HG03460 (cell line): ENCODE results near the gene PDZRN3.

Experiments used
- ATAC-seq: cut with Tn5 transposase; IDR thresholded peaks from one replicate; pipeline ENCODE4 v1.9.1; 2021; ENCODE audit not compliant: unreplicated experiment

The PDZRN3 gene

GRCh38 chr3:73432023-73432705, 192.6 kb downstream of the PDZRN3 start:
- ATAC-seq, result no peak

DNA sequence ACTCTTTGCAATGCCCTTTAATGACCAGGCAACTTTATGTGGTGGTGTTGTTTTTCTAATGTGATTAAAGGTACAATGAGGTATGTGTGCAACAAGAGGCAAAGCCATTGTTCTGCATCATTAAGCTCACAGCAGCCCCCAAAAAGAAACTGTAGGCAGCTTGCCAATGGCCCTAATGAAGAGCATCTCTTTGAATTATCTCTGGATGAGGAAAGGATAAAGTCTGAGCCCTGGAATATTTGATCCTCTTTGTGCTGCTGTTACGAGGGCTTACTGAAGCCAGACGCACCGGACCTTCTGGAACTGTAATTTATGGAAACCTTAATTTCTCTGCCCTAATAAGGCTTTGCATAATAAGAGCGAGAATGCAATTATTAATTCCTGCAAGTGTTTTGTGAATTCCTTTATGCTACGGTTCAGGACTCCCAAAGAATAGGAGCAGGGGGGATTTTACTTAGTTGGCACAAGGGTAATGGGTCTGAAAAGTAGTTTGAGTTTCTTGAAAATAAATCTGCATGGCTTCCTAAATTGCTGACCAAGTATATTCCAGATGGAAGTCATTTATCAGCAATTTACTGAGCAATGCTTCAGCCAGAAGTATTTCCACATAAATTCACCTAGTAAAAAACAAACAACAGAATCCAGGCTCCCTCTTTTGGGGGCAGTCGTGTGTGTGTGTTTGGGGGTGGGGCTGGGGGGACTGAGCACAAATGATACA, 193.4 kb downstream of the PDZRN3 start:
- ATAC-seq, result no peak

DNA sequence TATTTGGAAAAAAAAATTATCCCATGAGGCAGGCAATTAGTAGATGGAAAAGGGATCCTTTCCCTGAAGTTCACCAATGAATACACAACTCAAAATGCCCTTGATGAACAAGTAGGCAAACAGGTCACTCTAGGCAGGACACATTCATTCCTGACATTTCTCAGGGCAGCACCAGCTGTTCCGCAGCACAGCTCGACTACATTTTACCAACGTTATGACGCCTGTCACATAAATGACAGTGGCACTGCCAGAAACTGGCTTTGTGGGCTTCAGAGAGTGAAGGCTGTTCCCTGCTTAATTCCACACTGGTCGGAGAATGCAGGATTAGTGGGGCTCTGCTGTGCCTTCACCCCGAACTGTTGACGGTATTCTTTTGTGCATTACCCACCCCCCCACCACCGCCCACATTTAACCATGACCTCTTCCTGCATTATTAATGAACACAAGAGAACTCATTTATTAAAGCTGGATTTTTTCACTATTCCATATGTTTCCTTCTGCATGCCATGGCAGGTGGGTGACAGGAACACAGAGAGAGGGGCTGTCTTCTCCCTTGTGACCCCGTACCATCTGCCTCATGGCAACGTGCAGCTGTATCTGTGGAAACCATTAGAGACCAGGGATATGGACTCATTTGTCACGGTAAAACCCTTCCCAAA, 197.6 kb downstream of the PDZRN3 start:
- ATAC-seq, result no peak

- no peak for ATAC-seq
Measured at GRCh38 chr3:73426606-73427005, 198.1 kb downstream of the PDZRN3 start.

DNA sequence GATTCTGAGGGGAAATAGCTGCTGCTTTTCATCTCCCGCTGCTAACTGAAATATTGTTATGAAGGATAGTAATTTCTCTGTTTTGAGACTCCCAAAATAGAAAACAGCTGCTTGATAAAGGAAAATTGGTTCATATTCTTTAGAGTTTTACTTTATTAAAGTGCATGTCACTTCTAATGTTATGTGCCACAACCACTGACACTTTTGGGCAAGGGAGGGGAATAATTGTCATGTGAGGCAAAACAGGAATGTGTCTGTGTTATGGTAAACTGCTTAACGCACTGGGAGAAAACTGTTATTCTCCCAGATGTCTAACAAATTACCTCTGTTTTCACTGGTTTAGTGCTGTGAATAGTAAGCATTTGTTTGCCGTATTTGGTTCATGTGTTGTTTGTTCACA, 201.6 kb downstream of the PDZRN3 start:
- ATAC-seq, result no peak

DNA sequence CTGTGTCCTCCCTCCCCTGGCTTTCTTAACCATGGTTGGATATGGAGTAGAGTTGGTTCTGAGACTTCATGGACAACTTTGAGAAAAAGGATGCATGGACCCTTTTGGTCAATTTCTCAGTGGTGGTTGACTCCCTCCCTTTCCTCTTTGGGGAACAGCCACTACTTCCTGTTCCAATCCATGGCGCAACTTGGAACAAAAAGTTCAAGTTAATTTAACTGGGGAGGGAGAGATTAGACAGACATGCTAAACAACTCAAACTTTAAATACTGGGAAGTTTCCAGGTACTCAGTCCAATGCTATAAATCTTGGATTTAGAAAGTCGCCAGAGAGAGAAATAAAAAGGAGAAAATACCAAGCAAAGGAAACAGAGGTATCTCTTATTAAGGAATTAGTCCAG, 202.2 kb downstream of the PDZRN3 start:
- no peak for ATAC-seq

DNA sequence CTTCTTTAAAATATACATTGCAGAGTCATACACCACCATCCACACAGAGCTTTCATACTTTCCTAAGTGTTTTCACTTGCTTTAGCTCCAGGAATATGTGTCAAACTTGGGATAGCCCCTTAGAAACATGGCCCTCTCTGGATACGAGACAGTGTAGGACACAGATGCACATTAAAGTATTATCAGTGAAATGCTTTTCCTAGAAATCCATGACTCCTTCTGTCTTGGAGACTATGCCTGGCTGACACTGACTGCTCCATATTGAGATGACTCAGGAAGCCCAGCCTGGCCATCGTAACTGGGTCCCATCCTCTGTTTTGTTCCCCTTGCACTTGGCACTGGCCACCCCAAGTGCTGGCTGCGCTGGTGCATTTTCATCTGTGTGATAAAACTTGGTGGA, 204.8 kb downstream of the PDZRN3 start:
- no peak for ATAC-seq

GRCh38 chr3:73419179-73419803, 205.4 kb downstream of the PDZRN3 start:
- ATAC-seq, result no peak

- ATAC-seq, result no peak
Measured at GRCh38 chr3:73418681-73419080, 206.1 kb downstream of the PDZRN3 start.

GRCh38 chr3:73415118-73415517, 209.6 kb downstream of the PDZRN3 start:
- no peak for ATAC-seq

DNA sequence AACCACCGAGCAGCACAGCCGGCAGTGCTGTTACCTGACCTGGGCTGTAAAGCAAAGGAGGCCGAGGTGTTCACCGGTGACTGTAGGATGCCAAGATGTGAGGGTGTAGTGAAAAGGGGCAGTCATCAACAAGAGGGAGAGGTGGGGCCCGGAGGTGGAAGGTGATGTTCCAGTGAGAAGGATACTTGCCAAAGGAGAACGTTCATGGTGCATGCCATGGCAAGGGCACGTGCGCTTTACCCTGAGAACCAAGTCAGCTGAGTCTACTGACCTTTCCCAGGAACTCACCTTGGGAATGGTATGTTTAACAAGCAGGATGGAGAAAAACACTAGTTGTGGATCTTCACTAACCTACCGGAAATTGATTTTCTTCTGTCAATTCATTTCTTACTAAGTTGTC, 211.1 kb downstream of the PDZRN3 start:
- ATAC-seq, result no peak

DNA sequence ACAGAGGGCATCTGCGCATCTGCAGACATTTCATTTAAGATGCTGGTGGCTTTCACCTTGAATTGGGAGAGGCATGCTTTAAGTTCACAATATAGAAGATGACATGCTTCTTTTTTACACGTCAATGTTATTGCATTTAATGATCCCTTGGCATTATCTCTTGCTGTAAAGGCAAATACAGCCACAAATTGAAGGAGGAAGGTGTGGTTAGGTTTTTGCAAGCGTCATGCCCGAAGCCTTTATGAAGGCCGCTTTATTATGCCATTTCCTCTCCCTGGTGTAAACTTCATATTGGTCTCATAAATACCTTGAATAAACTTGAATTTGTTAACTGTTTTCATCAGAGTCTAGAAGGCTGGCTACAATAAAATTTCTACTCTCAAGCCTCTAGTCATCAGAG, 212.7 kb downstream of the PDZRN3 start:
- ATAC-seq, result no peak

GRCh38 chr3:73411545-73411944, 213.2 kb downstream of the PDZRN3 start:
- no peak for ATAC-seq

GRCh38 chr3:73409138-73409763, 215.5 kb downstream of the PDZRN3 start:
- no peak for ATAC-seq

GRCh38 chr3:73408634-73409033, 216.1 kb downstream of the PDZRN3 start:
- no peak for ATAC-seq

GRCh38 chr3:73407577-73407976, 217.2 kb downstream of the PDZRN3 start:
- no peak for ATAC-seq

GRCh38 chr3:73405853-73406252, 218.9 kb downstream of the PDZRN3 start:
- no peak for ATAC-seq

DNA sequence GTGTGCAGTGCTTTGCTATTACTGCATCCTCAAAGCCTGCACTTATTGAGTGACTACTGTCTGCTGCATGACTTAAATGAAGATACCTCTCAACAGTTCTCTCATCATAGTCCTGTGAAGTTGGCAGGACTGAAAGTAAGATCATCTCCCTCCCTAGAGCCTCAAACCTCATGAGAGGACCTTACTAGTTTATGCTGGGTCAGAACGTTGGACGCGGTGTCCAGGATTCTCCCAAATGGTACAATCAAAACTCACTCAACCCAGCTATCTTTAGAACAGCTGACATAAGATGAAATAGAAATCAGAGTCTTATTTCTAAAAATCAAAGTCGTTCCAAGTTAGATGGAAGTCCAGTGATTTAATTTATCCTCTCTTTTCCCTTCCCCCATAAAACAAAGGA, 219.7 kb downstream of the PDZRN3 start:
- ATAC-seq, result no peak

- ATAC-seq, result no peak
Measured at GRCh38 chr3:73404435-73404834, 220.3 kb downstream of the PDZRN3 start.

DNA sequence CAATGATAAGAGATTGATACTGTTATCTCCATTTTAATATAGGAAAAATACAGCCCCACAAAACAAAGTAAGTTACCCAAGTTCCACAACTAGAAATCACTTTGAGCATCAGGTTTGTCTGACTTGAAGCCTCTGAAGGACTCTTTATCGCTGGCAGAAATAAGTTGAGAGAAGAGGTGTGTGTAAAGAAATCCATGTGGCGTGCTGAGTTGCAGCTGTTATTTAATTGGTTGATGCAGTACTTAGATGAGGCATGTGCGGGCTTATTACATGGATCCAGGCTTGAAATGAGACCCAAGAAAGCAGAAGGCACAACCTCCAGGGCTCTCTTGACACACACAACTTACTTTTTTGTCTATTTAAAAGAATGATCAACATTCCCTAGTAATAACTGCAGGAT, 221.3 kb downstream of the PDZRN3 start:
- ATAC-seq, result no peak

DNA sequence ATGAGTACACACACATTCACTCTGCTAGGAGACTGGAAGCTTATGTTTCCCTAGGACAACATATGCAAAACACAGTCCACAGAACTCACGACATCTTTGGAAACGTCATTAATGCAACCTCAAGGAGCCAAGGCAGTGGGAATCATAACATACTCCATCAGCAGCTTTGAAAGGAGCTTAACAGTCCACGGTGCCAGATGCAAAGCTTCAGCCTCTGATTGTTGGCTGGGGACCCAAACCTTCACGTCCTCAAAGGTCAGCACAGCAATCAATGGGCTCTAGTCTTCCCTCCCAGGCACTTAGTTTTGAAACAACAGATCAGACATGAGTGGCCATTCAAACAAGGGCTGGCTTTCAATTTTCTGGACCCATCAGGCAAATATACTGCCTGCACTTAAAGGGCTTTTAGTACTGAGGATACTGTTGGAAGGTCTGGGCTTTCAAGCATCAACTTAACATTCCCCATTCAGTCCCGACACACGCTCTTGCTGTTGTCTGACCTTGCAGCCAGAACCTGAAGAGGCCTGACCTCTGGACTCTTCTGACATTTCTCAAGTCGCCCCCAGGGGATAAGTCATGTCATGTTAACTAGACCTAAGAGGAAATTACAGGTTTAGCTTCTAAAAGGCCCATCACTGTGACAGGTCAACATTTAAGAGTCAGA, 223.0 kb downstream of the PDZRN3 start:
- no peak for ATAC-seq
